SH-SY5Y (cell line): ENCODE measurements around the gene GAGE10.

ENCODE experiments used
- GATA2 ChIP-seq: IDR thresholded peaks from 2 replicates; pipeline ENCODE4 v1.6.1; 2011; ENCODE audit warnings: mild to moderate bottlenecking, low read depth, low read length
- GATA3 ChIP-seq: IDR thresholded peaks from 2 replicates; pipeline ENCODE4 v1.6.1; 2011; ENCODE audit warnings: low read depth, mild to moderate bottlenecking, low read length, moderate library complexity

- no peak for TF ChIP-seq GATA2
- TF ChIP-seq GATA3: no peak
Observed at GRCh38 chrX:49300703-49301102, 2.7 kb upstream of the GAGE10 start.
